GM23248 (cell line): ENCODE measurements around the gene TEAD2.

Experiments used
- EZH2 ChIP-seq: fragments of 200-600 bp; sonication (generic); IDR thresholded peaks from 2 replicates; pipeline ENCODE4 v1.6.1; 2018; ENCODE audit warnings: antibody characterized with exemption, mild to moderate bottlenecking; ENCODE audit not compliant: insufficient read depth, poor library complexity, severe bottlenecking
- EZH2phosphoT487 ChIP-seq: fragments of 200-600 bp; sonication (generic); IDR thresholded peaks from 2 replicates; pipeline ENCODE4 v1.6.1; 2018; ENCODE audit warnings: antibody characterized with exemption, moderate library complexity, mild to moderate bottlenecking, low read depth; ENCODE audit not compliant: insufficient read depth

DNA sequence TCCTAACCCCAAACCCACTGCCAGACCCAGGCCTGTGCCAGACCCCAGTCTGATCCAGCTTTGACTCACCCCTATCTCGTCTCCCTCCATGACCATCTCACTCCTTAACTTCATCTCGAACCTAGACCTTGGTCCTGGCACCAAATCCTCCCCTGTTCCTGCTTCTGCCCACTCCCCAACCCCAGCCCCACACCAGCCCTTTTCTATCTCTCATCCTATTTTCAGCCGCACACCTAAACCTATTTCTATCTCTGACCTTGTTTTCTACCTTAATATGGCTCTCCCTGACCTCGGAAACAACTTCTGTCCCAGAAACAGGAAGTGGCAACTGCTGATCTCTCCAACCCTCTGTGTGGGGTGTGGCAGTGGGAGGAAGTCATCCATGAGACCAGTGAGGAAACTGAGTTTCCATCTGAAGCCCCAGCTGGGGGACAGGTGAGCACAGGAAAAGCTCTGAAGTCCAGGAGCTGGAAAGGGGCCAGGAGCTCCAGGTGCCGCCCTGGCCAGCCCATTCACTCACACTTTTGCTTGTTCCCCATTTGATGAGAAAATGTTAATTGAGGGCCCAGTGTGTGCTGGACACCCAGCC is 47.3 kb upstream of the TEAD2 start:
- no peak for TF ChIP-seq EZH2
- no peak for TF ChIP-seq EZH2phosphoT487
